Prostate gland (tissue), 2 donors: Measurements from ENCODE around the gene NEDD9. TPM values are rescaled to one million over a fixed set of nuclear protein-coding genes. Genes with fewer than 3 reads are reported as not detected.
A peak's percentile ranks its signal among the peaks of the same experiment; 100 is the strongest.

Experiments used
- DNase-seq: peaks from one replicate; pipeline ENCODE4 v3.0.0-alpha.2; 2019; ENCODE audit warnings: low spot score
- H3K27ac ChIP-seq, 2 donors: fragments of 200-600 bp; sonication (generic); 2 replicates each; pipeline ENCODE4 v1.5.1; 2017 to 2019
- H3K27me3 ChIP-seq: fragments of 200-600 bp; sonication (generic); replicated peaks from 2 replicates; pipeline ENCODE4 v1.5.1; 2019; ENCODE audit not compliant: insufficient read depth
- H3K36me3 ChIP-seq, 2 donors: fragments of 200-600 bp; sonication (generic); 1 replicate in 1 of 2; 2 replicates in 1 of 2; pipeline versions ENCODE4 v1.5.1 to v1.8.1; 2017 to 2019
- H3K4me1 ChIP-seq: fragments of 200-600 bp; sonication (generic); replicated peaks from 2 replicates; pipeline ENCODE4 v1.5.1; 2019
- H3K4me3 ChIP-seq, 2 donors: fragments of 200-600 bp; sonication (generic); 2 replicates each; pipeline ENCODE4 v1.5.1; 2017 to 2019
- H3K9me3 ChIP-seq: fragments of 200-600 bp; sonication (generic); 2 replicates; pipeline ENCODE4 v1.5.1; 2017
- POLR2A ChIP-seq: fragments of 450-650 bp; IDR thresholded peaks from one replicate; pipeline ENCODE4 v1.6.1; 2016; ENCODE audit warnings: antibody characterized with exemption, mild to moderate bottlenecking
- POLR2AphosphoS5 ChIP-seq: sonication (generic); formaldehyde crosslinking; IDR thresholded peaks from one replicate; pipeline ENCODE4 v1.6.1; 2017; ENCODE audit warnings: antibody characterized with exemption
- WGBS: methylation state at CpG from one replicate; pipeline ENCODE4 v1.1.5; 2018; 5-methylcytosine and 5-hydroxymethylcytosine counted together
- intact Hi-C: fragments of 100-400 bp; cut with DNase I; formaldehyde crosslinking; loops from one replicate; pipeline ENCODE4 v1.14.2; 2022
- total RNA-seq, 2 donors: library from RNA; depleted of rRNA; stranded (reverse); fragments of >200 nt; gene quantifications; one replicate each; pipeline ENCODE4 v1.1.0, GENCODE V29; 2016
- TF ChIP-seq, protein P1 (sequence below), 4 experiments: fragments of 200-600 bp in 2 of 4; fragments of 450-650 bp in 2 of 4; sonication (generic) in 2 of 4; IDR thresholded peaks; 1 replicate in 3 of 4; 2 replicates in 1 of 4; pipeline ENCODE4 v1.5.1; 2016 to 2019; ENCODE audit warnings: antibody characterized with exemption in 4 of 4, mild to moderate bottlenecking in 2 of 4, moderate library complexity in 2 of 4

The NEDD9 gene
- total RNA-seq, 2 donors from 2014 or later: 51.1 to 72.1 TPM

DNA sequence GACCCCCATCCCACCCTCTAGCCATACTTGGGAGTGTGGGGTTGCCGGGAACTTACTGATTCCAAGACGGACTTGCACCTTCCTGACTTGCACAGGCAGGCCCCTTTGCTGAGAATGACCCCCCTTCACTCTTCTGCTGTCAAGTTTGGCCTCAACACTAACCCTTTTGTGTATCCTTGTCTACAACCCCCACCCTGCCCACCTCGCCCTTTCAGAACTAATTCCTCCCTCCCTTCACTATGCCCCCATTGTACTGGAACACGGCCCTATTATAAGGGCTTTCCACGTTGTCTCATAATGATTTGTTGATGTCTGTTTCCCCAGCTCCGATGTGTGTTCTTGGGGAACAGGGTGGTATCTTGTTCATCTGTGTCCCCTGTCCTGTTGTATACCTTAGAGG lies 4.4 kb upstream of the NEDD9 start:
- H3K27ac ChIP-seq: no peak overlapping the region
- H3K4me3 ChIP-seq: no peak overlapping the region
- no peak for DNase-seq
- no peaks in the 10 kb centered on the region for H3K27me3 ChIP-seq
- no peak for TF ChIP-seq POLR2A
- no peaks in the 10 kb centered on the region for H3K36me3 ChIP-seq
- intact Hi-C loops: loop anchor here (10.0 kb wide), 1 partner anchor 258 kb away; no protein-coding TSS in a partner anchor
- WGBS: 70% methylated on average over 6 of the region's 6 CpGs
- H3K4me1 ChIP-seq: no peaks in the 10 kb centered on the region
- no peaks in the 10 kb centered on the region for H3K9me3 ChIP-seq

DNA sequence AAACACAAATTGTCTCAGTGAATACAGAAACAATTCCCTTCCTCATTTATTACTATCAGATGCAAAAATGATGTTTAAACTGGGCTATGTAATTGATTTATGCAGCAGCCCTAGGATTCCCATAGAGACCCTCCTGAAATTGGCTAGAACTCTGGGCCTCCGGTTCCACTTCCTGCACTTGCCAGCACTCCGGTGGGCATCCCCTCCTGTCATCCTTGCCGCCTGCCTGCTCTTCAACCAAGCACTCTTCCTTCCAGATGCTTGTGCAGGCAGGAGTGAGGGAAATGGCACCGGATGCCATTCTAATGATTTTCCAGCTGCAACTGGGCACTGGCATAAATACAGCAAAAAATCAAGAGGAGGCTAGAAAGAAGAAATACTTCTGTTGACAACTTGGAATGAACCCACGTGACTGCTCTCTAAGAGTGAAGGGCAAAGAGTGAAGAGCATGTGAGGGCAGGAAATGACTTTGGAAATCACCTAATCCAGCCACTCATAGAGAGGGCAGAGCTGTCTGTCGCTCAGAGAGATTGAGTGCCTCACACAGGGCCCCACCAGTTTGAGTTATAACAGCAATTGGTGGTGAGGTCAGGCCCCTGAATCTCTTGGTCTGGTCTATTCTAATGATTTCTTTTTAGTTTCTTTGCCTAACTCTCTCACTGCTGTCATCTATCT lies 3.7 kb upstream of the NEDD9 start:
- H3K27ac ChIP-seq: no peak overlapping the region
- H3K9me3 ChIP-seq: no peaks in the 10 kb centered on the region
- no peaks in the 10 kb centered on the region for H3K36me3 ChIP-seq
- WGBS: 59% methylated on average over 6 of the region's 6 CpGs
- TF ChIP-seq POLR2AphosphoS5 (no peak), POLR2A (no peak)
- TF ChIP-seq, protein P1, sequence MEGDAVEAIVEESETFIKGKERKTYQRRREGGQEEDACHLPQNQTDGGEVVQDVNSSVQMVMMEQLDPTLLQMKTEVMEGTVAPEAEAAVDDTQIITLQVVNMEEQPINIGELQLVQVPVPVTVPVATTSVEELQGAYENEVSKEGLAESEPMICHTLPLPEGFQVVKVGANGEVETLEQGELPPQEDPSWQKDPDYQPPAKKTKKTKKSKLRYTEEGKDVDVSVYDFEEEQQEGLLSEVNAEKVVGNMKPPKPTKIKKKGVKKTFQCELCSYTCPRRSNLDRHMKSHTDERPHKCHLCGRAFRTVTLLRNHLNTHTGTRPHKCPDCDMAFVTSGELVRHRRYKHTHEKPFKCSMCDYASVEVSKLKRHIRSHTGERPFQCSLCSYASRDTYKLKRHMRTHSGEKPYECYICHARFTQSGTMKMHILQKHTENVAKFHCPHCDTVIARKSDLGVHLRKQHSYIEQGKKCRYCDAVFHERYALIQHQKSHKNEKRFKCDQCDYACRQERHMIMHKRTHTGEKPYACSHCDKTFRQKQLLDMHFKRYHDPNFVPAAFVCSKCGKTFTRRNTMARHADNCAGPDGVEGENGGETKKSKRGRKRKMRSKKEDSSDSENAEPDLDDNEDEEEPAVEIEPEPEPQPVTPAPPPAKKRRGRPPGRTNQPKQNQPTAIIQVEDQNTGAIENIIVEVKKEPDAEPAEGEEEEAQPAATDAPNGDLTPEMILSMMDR (IDR thresholded peaks at IDR 0.05): no peak
- no peak for DNase-seq
- no peaks in the 10 kb centered on the region for H3K4me1 ChIP-seq
- intact Hi-C loops: loop anchor here (10.0 kb wide), 1 partner anchor 259 kb away; no protein-coding TSS in a partner anchor
- no peak overlapping the region for H3K4me3 ChIP-seq
- H3K27me3 ChIP-seq: no peaks in the 10 kb centered on the region

DNA sequence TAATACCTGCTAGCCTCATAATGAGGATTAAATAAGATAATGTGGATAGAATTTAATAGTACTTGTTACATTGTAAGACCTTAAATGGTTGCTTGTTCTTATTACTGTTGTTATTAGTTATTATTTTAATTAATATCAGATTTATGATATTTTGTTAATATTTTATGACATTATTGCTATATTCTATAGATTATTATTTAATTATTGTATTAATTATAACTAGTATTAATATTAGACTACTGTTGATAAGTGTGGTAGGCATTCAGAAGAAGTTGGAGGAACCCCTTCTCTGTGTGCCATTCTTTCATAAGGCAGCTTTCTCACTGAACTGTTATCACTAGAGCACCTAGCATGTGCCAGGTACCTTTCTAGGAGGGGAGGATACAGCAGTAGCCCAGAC lies 2.6 kb upstream of the NEDD9 start:
- H3K27me3 ChIP-seq: no peaks in the 10 kb centered on the region
- no peak overlapping the region for H3K4me3 ChIP-seq
- no peaks in the 10 kb centered on the region for H3K4me1 ChIP-seq
- H3K9me3 ChIP-seq: no peaks in the 10 kb centered on the region
- no peaks in the 10 kb centered on the region for H3K36me3 ChIP-seq
- no peak for DNase-seq
- H3K27ac ChIP-seq: no peak overlapping the region
- TF ChIP-seq POLR2AphosphoS5: no peak
- TF ChIP-seq, protein P1 (IDR thresholded peaks at IDR 0.05): no peak
- TF ChIP-seq POLR2A: no peak
- intact Hi-C loops: loop anchor here (10.0 kb wide), 1 partner anchor 260 kb away; no protein-coding TSS in a partner anchor

DNA sequence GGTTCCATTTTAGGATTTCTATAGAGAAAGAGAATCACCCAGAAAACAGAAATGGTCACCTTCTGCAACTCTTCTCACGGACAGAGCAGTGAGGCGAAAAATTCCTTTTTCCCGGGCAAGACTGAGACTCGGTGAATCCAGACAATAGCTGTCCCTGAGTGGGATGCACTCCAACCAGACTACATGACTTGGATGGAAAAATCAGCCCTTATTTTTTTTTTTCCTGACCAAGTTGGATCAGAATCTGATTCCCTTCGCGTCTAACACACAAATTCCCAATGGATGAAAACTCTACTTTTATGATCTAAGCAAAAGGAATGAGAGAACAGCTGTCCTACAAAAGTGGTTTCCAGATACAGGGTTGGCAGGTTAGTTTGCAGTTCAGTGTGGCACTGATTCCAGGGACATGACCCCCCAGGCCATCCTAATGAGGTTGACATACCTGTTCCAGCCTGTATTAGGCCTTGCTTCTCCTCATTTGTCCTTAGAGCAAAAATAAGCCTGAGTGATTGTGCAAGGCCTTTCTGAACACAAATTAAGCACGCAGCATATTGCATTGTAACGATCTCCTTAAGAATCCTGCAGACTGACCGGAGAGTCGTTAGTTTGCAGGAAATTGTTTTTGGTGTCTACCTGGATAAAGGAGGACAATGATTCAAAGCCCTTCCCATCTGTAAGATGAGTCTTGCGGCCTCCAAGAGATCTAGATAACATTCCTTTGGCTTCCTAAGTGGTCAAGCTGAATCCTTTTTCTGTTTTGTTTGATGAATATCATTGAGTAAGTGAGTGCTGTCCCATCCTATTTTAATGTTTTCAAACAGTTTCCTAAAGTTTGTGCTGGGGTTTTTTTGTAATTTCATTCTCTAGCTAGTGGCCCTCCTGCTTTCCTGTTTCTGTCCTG lies 1.5 kb upstream of the NEDD9 start:
- Histone ChIP-seq H3K27me3 (no peaks in the 10 kb centered on the region), H3K4me3 (no peak overlapping the region), H3K4me1 (no peaks in the 10 kb centered on the region), H3K9me3 (no peaks in the 10 kb centered on the region), H3K27ac (peak overlapping the region; percentile 86 to 94), H3K36me3 (no peaks in the 10 kb centered on the region)
- DNase-seq: no peak
- intact Hi-C loops: loop anchor here (5.0 to 10.0 kb wide), 3 partner anchors 43 to 261 kb away; no protein-coding TSS in a partner anchor
- WGBS: 68% methylated on average over 11 of the region's 11 CpGs
- no peak for TF ChIP-seq POLR2AphosphoS5
- no peak for TF ChIP-seq POLR2A
- TF ChIP-seq, protein P1 (IDR thresholded peaks at IDR 0.05): no peak

DNA sequence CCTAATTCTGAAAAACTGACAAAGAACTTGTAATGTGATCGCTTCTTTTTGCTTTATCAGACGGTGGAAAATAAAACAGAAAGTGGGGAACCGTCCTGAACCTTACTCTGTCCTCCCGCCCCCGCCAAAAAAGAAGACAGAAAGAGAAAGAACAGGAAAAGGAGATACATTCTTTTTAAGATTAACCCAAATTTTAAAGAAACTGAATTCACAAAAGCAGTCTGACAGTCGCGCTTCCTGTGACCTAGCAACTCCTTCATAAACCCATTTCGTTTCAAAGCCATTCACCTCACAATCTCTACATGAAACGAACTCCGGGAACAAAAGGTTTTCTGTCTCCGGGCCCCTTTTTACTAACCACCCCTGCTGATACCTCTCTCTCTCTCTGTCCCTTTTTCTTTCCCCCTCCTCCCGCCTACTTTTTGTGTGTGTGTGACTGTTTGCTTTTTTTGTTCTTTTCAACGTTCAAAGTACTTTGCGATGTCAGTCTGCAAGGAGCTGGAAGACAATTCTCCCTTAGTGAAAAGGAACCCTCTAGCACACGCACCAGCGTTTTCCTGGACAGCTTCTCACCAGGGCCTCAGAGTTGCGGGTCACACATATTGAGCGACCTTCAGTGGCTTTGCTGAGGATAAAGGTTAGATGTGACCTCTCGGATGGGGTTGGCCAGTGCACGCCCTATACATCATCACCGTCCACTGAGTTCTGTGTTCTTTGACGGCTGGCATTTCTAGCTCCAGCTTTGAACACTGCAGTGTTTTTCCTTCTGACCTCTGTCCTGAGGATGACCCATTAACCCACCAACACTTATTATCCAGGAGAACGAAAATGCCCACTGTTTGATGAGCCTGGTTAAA lies 530 bp upstream of the NEDD9 start:
- H3K4me1 ChIP-seq: no peaks in the 10 kb centered on the region
- no peak for TF ChIP-seq POLR2A
- TF ChIP-seq, protein P1 (IDR thresholded peaks at IDR 0.05): no peak
- no peak for TF ChIP-seq POLR2AphosphoS5
- peak overlapping the region; percentile 86 to 94 for H3K27ac ChIP-seq
- no peaks in the 10 kb centered on the region for H3K27me3 ChIP-seq
- H3K36me3 ChIP-seq: no peaks in the 10 kb centered on the region
- intact Hi-C loops: loop anchor here (5.0 to 10.0 kb wide), 3 partner anchors 44 to 262 kb away; no protein-coding TSS in a partner anchor
- 18% methylated on average over 23 of the region's 23 CpGs for whole genome bisulfite sequencing
- no peaks in the 10 kb centered on the region for H3K9me3 ChIP-seq
- peak overlapping the region; percentile 53 to 59 for H3K4me3 ChIP-seq
- DNase-seq: no peak
